Measurements from ENCODE around the gene ZNF419.

The ZNF419 gene

DNA sequence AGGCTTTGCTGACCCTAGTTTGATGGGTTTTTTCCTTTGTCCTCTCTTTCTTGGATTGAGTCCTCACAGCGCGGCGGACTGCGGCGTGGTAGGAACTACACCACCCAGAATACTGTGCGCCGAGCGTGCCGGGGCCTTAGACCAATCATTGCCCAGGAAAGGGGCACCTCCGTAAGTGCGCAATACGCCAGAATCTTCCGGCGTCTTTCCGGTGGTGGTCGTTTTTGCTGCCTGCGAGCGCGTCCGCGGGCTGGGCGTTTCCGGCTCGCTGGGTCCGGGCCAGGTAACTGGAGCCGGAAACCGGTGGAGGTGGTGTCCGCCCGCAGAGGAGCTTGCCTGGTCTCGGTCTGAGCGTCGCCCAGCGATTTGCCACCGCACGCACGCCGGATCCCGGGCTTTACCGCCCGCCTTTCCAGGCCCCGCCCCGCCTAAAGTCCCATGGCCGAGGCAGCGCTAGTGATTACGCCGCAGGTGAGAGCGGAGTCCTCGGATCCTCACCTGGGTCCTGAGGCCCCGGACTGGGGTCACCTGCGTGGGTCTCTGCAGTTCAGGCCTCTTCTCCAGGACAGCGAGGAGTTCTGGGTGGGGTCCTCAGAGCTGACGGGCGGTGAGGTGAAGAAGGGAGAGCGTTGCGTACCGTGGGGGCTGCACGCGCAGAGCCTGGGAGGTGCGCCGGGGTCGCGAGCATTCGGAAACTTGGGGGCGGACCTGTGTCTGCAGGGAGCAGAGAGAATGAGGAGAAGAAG is 39.8 kb downstream of the ZNF419 start, which contains the start of gene ZNF549:
Gene ZNF549, plus strand, starts transcription at position 221 of the 746 bp plus-strand sequence. Its CDS starts 218 bp downstream, at position 439.
- Histone ChIP-seq H3K9ac (ENCODE audit: low read depth in 1 of 2, low read length in 2 of 2) (peak within 1 kb of the TSS; percentile 66 to 71), H3K27ac (ENCODE audit: low read depth, low read length) (no peak within 1 kb of the TSS), H3K36me3 (ENCODE audit: control insufficient read depth in 1 of 2, insufficient read depth in 2 of 2, low read length in 2 of 2) (peaks cover 12 to 17% of the 10 kb centered on the region in 2 donors), H3K9me3 (ENCODE audit: control insufficient read depth in 1 of 2, low read length in 2 of 2) (peaks cover 18 to 24% of the 10 kb centered on the region in 2 donors), H3K4me3 (ENCODE audit: low read depth in 1 of 2, low read length in 2 of 2) (peak within 1 kb of the TSS; percentile 86 to 87), H3K4me1 (ENCODE audit: control insufficient read depth in 1 of 2, insufficient read depth in 2 of 2, low read length in 2 of 2) (peaks cover 8 to 9% of the 10 kb centered on the region in 2 donors), H3K27me3 (ENCODE audit: control insufficient read depth in 1 of 2, insufficient read depth in 2 of 2, low read length in 2 of 2) (no peaks in the 10 kb centered on the region)

DNA sequence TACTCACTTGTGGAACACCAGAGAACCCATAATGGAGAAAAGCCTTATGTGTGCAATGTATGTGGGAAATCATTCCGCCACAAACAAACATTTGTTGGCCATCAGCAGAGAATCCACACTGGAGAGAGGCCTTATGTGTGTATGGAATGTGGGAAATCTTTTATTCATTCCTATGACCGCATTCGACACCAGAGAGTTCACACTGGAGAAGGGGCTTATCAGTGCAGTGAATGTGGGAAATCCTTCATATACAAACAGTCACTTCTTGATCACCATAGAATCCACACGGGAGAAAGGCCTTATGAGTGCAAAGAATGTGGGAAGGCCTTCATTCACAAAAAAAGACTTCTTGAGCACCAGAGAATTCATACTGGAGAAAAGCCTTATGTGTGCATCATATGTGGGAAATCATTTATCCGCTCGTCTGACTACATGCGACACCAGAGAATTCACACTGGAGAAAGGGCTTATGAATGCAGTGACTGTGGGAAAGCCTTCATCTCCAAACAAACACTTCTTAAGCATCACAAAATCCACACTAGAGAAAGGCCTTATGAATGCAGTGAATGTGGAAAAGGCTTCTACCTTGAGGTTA is 50.5 kb downstream of the ZNF419 start:
- Histone ChIP-seq H3K36me3 (ENCODE audit: control insufficient read depth in 1 of 2, insufficient read depth in 2 of 2, low read length in 2 of 2) (peaks cover 67 to 82% of the 10 kb centered on the region in 2 donors), H3K4me3 (ENCODE audit: low read depth in 1 of 2, low read length in 2 of 2) (peak overlapping the region in 1 of 2 donors; percentile 53)

More for the DNA sequence above, 50.5 kb downstream of the ZNF419 start:
- no peaks in the 10 kb centered on the region for H3K27me3 ChIP-seq (ENCODE audit: control insufficient read depth in 1 of 2, insufficient read depth in 2 of 2, low read length in 2 of 2)
- H3K9ac ChIP-seq (ENCODE audit: low read depth in 1 of 2, low read length in 2 of 2): no peak overlapping the region
- no peaks in the 10 kb centered on the region for H3K4me1 ChIP-seq (ENCODE audit: control insufficient read depth in 1 of 2, insufficient read depth in 2 of 2, low read length in 2 of 2)
- no peak overlapping the region for H3K27ac ChIP-seq (ENCODE audit: low read depth, low read length)
- peaks cover 86 to 98% of the 10 kb centered on the region in 2 donors for H3K9me3 ChIP-seq (ENCODE audit: control insufficient read depth in 1 of 2, low read length in 2 of 2)

All from duodenal mucosa (tissue), 2 donors.